HG03457 (cell line): Measurements from ENCODE around the gene VPS13A.
"Not testable (repeated sequence)": the region's sequence is repeated elsewhere in the genome, so short reads cannot be mapped to it uniquely, and the experiment has no call there.

Source experiments
- ATAC-seq: cut with Tn5 transposase; IDR thresholded peaks from one replicate; pipeline ENCODE4 v1.9.1; 2021; ENCODE audit warnings: moderate number of reproducible peaks; ENCODE audit not compliant: unreplicated experiment

Gene VPS13A

DNA sequence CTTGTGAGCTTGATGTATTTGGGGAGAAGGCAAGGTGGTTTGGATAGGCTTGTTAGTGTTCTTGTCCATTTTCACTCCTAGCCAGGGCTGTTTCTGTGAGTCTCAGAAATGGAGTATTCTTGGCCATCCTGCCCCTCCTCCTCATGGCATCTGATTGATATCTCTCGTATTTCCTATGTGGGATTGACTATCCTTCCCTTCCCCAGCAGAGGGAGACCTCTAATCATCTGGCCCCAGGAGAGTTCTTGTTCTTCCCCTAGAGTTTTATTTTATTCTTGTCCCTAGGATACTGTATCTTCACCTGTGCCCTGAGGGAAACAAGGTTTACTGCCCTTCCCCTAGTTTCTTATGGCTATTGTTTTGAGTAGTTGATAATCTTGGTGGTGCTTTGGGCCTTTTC lies 114.4 kb downstream of the VPS13A start:
- no peak for ATAC-seq

DNA sequence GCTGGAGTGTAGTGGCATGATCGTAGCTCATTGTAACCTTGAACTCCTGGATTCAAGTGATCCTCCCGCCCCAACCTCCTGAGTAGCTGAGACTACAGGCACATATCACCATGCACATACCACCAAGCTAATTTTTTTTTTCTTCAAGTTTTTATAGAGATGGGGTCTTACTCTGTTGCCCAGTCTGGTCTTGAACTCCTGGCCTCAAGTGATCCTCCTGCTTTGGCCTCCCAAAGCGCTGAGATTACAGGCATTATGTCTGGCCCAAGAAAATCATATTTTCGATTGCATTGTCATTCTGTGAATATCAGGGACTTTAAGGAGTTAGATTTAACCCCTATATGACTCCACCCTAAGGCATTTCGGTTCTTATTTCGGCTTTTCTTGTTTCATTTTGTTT lies 116.6 kb downstream of the VPS13A start:
- no peak for ATAC-seq

- peak; percentile 78 for ATAC-seq
Observed at GRCh38 chr9:77304543-77304942, 127.2 kb downstream of the VPS13A start.

GRCh38 chr9:77305622-77306400 lies 128.5 kb downstream of the VPS13A start:
- ATAC-seq, result no peak

GRCh38 chr9:77307166-77307565 lies 129.8 kb downstream of the VPS13A start:
- ATAC-seq, result no peak

DNA sequence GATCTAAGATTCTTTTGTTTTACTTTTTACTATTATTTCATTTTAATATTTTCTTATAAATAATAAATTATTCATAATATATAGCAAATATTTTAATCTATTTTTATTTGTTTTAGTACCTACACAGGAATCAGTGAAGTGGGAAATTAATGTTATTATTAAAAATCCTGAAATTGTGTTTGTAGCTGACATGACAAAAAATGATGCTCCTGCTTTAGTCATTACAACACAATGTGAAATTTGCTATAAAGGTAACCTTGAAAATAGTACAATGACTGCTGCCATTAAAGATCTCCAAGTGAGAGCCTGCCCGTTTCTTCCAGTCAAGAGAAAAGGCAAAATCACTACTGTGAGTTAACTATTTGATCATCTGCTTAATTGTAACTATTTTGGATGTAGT lies 138.7 kb downstream of the VPS13A start:
- ATAC-seq, result no peak

- ATAC-seq, result no peak
Observed at GRCh38 chr9:77325058-77325457, 147.7 kb downstream of the VPS13A start.

- no peak for ATAC-seq
Observed at GRCh38 chr9:77328102-77328501, 150.8 kb downstream of the VPS13A start.

GRCh38 chr9:77370064-77370463 lies 192.7 kb downstream of the VPS13A start:
- ATAC-seq, result no peak

- ATAC-seq, result no peak
Observed at GRCh38 chr9:77374266-77374665, 196.9 kb downstream of the VPS13A start.

DNA sequence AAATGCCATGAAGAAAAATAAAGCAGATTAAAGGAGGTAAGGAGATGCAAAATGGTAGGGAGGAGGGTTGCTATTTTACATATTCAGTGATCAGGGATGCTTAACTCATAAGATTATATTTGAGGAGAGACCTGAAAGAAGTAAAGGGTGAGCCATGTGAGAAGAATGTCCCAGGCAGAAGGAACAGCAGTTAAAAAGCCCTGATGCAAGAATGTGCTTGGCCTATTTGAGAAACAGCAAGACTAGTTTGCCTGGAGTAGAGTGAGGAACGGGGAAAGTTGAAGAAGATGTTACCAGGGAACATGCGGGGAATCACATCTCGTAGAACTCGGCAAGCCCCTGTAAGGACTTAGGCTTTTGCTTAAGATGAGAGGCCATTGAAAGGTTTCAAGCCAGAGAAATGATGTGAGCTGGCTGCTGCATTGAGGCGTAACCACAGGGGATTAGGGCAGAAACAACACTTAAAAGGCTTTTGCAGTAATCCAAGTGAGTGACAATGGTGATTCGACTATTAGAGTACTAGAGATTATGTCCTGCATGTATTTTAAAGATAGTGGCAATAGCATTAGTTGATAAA lies 198.7 kb downstream of the VPS13A start:
- ATAC-seq, result no peak

DNA sequence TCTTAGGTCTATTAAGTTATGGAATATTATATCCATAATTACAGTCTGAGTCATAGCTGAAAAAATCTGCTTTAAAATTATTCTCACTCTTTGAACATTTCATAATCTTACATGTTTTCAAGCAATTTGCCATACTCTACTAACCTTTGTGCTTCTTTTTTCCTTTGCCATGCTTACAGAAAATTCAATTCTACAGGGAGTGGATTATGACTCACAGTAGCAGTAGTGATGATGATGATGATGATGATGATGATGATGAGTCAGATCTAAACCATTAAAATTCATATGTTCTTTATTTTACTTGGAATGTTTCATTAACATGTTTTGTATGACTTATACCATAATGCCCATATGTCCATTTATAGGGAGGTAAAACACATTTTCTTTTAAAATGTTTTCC lies 207.1 kb downstream of the VPS13A start:
- ATAC-seq, result no peak

- no peak for ATAC-seq
Observed at GRCh38 chr9:77386187-77386586, 208.9 kb downstream of the VPS13A start.

DNA sequence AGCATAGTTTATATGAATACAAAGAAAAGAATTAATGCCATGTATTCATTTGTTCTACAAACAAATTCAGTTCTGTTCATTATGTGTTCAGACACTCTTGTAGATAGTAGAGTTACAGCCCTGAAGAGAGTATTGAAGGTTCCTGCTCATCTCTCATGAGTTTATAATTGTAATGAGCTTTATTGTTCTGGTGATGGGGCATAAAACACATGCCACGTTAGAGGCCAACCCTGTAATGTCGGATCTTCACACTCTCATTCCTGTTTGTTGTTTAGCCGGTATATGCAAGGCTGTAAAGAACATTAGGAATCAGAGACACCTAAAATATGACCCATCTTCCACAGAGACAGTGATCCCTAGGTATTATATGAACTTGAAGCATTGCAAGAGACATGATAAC lies 214.5 kb downstream of the VPS13A start:
- ATAC-seq, result no peak

DNA sequence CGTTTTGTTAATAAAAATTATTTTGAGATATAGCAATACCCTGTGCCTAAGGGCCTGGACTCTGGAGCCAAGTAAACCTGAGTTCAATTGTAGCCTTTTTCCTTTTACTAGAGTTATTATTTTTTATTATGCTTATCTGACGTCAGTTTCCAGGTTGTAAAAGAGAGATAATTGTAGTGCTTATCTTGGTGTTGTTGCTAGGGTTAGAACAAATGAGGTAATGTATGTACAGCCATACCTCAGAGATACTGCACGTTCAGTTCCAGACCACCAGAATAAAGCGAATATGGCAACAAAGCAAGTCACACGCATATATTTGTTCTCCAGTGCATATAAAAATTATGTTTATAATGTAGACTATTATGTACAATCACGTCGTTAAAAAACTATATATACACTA lies 215.0 kb downstream of the VPS13A start:
- no peak for ATAC-seq

DNA sequence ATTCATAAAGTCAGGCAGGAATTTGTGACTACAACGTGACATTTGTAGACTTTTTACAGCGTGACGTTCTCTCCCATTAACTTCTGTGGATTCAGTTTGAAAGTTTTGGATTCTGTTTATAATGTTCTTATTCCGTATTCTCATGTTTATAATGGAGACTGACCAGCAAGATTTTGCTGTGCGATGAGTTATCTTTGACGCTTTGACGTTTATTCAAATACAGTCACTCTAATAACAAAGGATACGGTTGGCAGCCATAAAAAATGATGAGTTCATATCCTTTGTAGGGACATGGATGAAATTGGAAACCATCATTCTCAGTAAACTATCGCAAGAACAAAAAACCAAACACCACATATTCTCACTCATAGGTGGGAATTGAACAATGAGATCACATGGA lies 221.2 kb downstream of the VPS13A start:
- not testable (repeated sequence) for ATAC-seq

- no peak for ATAC-seq
Observed at GRCh38 chr9:77399964-77400363, 222.6 kb downstream of the VPS13A start.

GRCh38 chr9:77402286-77402685 lies 225.0 kb downstream of the VPS13A start:
- ATAC-seq, result no peak

GRCh38 chr9:77403239-77403638 lies 225.9 kb downstream of the VPS13A start:
- no peak for ATAC-seq

GRCh38 chr9:77408521-77408920 lies 231.2 kb downstream of the VPS13A start:
- not testable (repeated sequence) for ATAC-seq

DNA sequence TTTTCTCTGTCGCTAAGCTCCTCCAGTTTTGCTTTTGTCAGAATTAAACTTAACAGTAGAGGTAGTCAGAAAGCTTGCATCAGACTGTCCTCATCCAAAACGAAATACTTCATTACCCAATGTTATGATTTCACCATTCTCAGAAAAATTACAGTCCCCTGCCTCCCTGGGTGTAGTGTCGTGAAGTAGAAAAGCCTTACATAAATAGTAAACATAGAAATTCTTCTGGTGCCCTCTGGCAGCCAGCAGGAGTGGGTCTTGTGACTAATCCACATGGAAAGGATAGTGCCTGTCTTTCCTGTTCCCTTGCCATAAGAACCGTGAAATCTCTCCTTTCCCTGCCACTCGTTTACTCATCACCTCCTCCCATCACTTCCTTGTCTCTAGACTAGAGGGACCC lies 240.2 kb downstream of the VPS13A start:
- ATAC-seq, result no peak

DNA sequence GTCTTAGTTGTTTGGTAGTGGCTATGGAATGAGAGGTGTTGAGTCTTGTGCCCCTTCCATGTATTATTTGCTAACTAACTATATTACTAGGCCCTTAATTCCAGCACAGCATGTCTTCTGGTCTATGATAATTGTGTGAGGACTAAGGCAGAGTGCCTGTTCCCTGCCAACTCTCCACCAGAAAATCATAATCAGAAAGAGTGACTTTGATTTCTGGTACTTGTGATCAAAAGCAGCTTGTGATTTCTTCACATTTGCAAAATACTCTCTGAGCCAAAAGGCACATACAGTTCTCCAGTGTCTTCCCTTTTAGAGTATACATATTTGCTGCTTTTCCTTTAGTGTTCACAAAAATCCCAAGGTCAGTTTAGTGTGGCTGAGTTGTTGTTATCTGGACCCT lies 240.9 kb downstream of the VPS13A start:
- ATAC-seq, result no peak

- no peak for ATAC-seq
Observed at GRCh38 chr9:77420641-77421040, 243.3 kb downstream of the VPS13A start.
